GM18870 (cell line): Measurements from ENCODE around the gene DEXI.

Experiments
- ATAC-seq: cut with Tn5 transposase; IDR thresholded peaks from one replicate; pipeline ENCODE4 v1.9.1; 2021; ENCODE audit warnings: moderate library complexity; ENCODE audit not compliant: unreplicated experiment

Gene DEXI

GRCh38 chr16:10897134-10897533, 45.1 kb downstream of the DEXI start:
- peak; percentile 48 for ATAC-seq

- ATAC-seq, result no peak
Measured at GRCh38 chr16:10896723-10897122, 45.5 kb downstream of the DEXI start.

GRCh38 chr16:10896165-10896564, 46.1 kb downstream of the DEXI start:
- no peak for ATAC-seq

- no peak for ATAC-seq
Measured at GRCh38 chr16:10895053-10895946, 47.0 kb downstream of the DEXI start.

GRCh38 chr16:10892782-10893318, 49.4 kb downstream of the DEXI start:
- no peak for ATAC-seq

- ATAC-seq, result no peak
Measured at GRCh38 chr16:10889855-10890254, 52.4 kb downstream of the DEXI start.

GRCh38 chr16:10888320-10888937, 53.8 kb downstream of the DEXI start:
- no peak for ATAC-seq

GRCh38 chr16:10885246-10885645, 57.0 kb downstream of the DEXI start:
- ATAC-seq, result no peak

GRCh38 chr16:10883004-10883403, 59.3 kb downstream of the DEXI start:
- no peak for ATAC-seq

- no peak for ATAC-seq
Measured at GRCh38 chr16:10881479-10882030, 60.7 kb downstream of the DEXI start.

- no peak for ATAC-seq
Measured at GRCh38 chr16:10880594-10881452, 61.4 kb downstream of the DEXI start.

- no peak for ATAC-seq
Measured at GRCh38 chr16:10879681-10880589, 62.3 kb downstream of the DEXI start.
